GM12872 (cell line): ENCODE results near the gene XIRP1.

ENCODE experiments used
- CTCF ChIP-seq: IDR thresholded peaks from 3 replicates; pipeline ENCODE4 v1.5.1; 2011; ENCODE audit warnings: low read depth, mild to moderate bottlenecking, low read length, moderate library complexity; ENCODE audit not compliant: insufficient read depth

XIRP1 gene

GRCh38 chr3:39166932-39167532 lies 25.4 kb downstream of the XIRP1 start:
- no peak for TF ChIP-seq CTCF

- TF ChIP-seq CTCF, result peak; percentile 5; the same call in 1 of the 3 replicates
Observed at GRCh38 chr3:39166134-39166710, 26.2 kb downstream of the XIRP1 start.

- TF ChIP-seq CTCF, result no peak
Observed at GRCh38 chr3:39165518-39165917, 26.9 kb downstream of the XIRP1 start.

DNA sequence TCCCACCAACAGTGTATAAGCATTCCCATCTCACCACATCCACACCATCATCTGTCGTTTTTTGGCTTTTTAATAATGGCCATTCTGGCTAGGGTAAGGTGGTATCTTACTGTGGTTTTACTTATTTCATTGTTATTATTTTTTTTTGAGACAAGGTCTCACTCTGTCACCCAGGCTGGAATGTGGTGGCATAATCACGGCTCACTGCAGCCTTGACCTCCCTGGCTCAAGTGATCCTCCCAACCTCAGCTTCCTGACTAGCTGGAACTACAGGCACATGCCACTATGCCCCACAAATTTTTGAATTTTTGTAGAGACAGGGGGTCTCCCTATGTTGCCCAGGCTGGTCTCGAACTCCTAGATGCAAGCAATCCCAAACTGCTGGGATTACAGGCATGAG lies 28.0 kb downstream of the XIRP1 start:
- no peak for TF ChIP-seq CTCF

GRCh38 chr3:39158148-39158715 lies 34.2 kb downstream of the XIRP1 start:
- no peak for TF ChIP-seq CTCF

- no peak for TF ChIP-seq CTCF
Observed at GRCh38 chr3:39157359-39157758, 35.0 kb downstream of the XIRP1 start.

- TF ChIP-seq CTCF, result no peak
Observed at GRCh38 chr3:39156421-39156820, 36.0 kb downstream of the XIRP1 start.
